ENCODE data around the gene TCF7L2. TPM values are rescaled to one million over a fixed set of nuclear protein-coding genes. Genes with fewer than 3 reads are reported as not detected.

Gene TCF7L2
- total RNA-seq, 1 experiment from 2014 or later, result 14.8 TPM

DNA sequence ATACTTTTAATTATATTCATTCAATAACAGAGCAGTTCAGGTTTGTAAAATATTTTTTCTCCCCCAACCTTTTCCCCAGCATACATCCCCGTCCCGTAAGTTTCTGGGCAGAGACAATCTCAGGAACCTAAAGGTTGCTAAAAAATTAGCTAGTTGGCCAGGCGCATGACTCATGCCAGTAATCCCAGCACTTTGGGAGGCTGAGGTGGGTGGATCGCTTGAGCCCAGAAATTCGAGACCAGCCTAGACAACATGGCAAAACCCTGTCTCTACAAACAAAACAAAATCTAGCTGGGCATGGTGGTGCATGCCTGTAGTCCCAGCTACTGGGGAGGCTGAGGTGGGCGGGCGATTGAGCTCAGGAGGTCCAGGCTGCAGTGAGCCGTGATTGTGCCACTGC lies 40.2 kb downstream of the TCF7L2 start:
- Histone ChIP-seq H3F3A (ENCODE audit: insufficient read depth, low read depth) (no peaks in the 10 kb centered on the region), H3K4me1 (replicated peaks; ENCODE audit: insufficient read depth) (no peaks in the 10 kb centered on the region), H3K9me2 (ENCODE audit: insufficient read depth) (no peaks in the 10 kb centered on the region), H3K79me2 (ENCODE audit: low read depth) (no peaks in the 10 kb centered on the region), H4K20me1 (ENCODE audit: insufficient read depth) (no peaks in the 10 kb centered on the region), H3K36me3 (ENCODE audit: low read depth) (no peaks in the 10 kb centered on the region), H3K4me2 (no peak overlapping the region), H3K27me3 (ENCODE audit: insufficient read depth, low read depth) (no peaks in the 10 kb centered on the region), H3K9me3 (ENCODE audit: insufficient read depth, low read depth) (no peaks in the 10 kb centered on the region), H2AFZ (no peak overlapping the region), H3K27ac (no peak overlapping the region), H3K4me3 (no peak overlapping the region)
- DNase-seq, result no peak
- no peak for TF ChIP-seq EZH2 (IDR thresholded peaks at IDR 0.05; ENCODE audit: low read depth)
- TF ChIP-seq, protein P1, sequence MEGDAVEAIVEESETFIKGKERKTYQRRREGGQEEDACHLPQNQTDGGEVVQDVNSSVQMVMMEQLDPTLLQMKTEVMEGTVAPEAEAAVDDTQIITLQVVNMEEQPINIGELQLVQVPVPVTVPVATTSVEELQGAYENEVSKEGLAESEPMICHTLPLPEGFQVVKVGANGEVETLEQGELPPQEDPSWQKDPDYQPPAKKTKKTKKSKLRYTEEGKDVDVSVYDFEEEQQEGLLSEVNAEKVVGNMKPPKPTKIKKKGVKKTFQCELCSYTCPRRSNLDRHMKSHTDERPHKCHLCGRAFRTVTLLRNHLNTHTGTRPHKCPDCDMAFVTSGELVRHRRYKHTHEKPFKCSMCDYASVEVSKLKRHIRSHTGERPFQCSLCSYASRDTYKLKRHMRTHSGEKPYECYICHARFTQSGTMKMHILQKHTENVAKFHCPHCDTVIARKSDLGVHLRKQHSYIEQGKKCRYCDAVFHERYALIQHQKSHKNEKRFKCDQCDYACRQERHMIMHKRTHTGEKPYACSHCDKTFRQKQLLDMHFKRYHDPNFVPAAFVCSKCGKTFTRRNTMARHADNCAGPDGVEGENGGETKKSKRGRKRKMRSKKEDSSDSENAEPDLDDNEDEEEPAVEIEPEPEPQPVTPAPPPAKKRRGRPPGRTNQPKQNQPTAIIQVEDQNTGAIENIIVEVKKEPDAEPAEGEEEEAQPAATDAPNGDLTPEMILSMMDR (conservative IDR thresholded peaks at IDR 0.05), result no peak
- BruUV-seq (replicated peaks), result no TSS peak
- ChIA-PET CTCF (no interaction called here), POLR2A (ENCODE audit: unreplicated experiment) (interaction anchor here (0.5 kb wide), 1 partner anchor 206 kb away, joined by 5 read pairs; no protein-coding TSS in a partner anchor)
- intact Hi-C loops (cut with micrococcal nuclease; ENCODE audit: unreplicated experiment), result no loop called here

DNA sequence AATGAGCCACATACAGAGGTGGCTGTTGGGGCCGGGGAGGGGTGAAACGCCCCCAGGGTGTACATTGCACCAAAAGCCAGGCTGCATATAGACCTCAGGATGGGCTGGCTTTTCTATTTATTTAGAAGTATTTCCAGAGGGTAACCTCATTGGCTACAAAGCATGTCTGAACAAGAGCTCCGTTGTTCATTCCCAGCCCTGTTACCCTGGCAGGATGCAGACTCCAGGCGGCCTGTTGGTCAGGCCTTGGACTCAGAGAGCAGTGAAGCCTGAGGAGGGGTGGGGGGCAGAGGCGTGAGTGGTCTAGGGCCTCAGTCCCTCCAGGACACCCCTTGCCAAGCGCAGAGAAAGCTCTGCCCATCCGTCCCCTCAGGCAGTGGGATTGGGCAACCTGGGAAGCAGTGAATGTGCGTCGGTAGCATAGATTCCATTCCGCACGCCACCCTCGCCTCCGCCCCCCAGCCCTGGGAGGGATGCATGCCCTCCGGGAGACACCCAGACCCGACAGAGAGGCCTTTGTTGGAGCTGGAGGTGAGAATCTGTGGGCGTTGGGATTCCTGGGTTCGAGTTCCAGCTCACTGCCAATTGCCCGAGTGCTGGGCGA lies 41.9 kb downstream of the TCF7L2 start:
- DNase-seq, result no peak
- CTCF ChIA-PET, result no interaction called here
- POLR2A ChIA-PET (ENCODE audit: unreplicated experiment), result no interaction called here
- H3K4me2 ChIP-seq, result no peak overlapping the region
- H2AFZ ChIP-seq, result no peak overlapping the region
- intact Hi-C loops (cut with micrococcal nuclease; ENCODE audit: unreplicated experiment), result no loop called here
- H3K27me3 ChIP-seq (ENCODE audit: insufficient read depth, low read depth), result no peaks in the 10 kb centered on the region
- no peaks in the 10 kb centered on the region for H4K20me1 ChIP-seq (ENCODE audit: insufficient read depth)
- H3F3A ChIP-seq (ENCODE audit: insufficient read depth, low read depth), result no peaks in the 10 kb centered on the region
- no peaks in the 10 kb centered on the region for H3K9me3 ChIP-seq (ENCODE audit: insufficient read depth, low read depth)
- H3K36me3 ChIP-seq (ENCODE audit: low read depth), result no peaks in the 10 kb centered on the region
- H3K4me1 ChIP-seq (replicated peaks; ENCODE audit: insufficient read depth), result no peaks in the 10 kb centered on the region
- H3K4me3 ChIP-seq, result no peak overlapping the region
- H3K9me2 ChIP-seq (ENCODE audit: insufficient read depth), result no peaks in the 10 kb centered on the region
- TF ChIP-seq EZH2 (IDR thresholded peaks at IDR 0.05; ENCODE audit: low read depth), result no peak
- TF ChIP-seq, protein P1 (conservative IDR thresholded peaks at IDR 0.05), result no peak
- BruUV-seq (replicated peaks), result no TSS peak
- H3K27ac ChIP-seq, result no peak overlapping the region
- no peaks in the 10 kb centered on the region for H3K79me2 ChIP-seq (ENCODE audit: low read depth)

DNA sequence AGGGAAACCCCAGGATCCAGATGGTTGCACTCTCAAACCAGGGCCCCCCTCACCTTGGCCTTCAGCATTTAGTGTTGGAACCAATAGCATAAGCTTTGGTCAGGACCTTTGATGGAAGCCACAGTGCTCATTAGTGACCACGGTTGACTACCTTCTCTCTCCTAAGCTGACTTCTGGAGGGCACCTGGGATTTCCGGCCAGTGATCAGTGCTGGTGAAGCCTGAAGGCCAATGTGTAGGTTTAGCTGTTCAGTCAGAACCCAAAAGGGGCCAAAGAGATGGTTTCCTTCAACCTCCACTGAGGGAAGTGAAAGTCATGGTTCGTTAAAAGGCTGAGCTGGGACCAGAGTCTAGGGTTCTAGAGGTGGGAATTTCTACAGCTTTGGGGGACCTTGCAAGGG lies 46.4 kb downstream of the TCF7L2 start:
- no peaks in the 10 kb centered on the region for H3K27me3 ChIP-seq (ENCODE audit: insufficient read depth, low read depth)
- no peaks in the 10 kb centered on the region for H4K20me1 ChIP-seq (ENCODE audit: insufficient read depth)
- H3K27ac ChIP-seq, result no peak overlapping the region
- H3K9me2 ChIP-seq (ENCODE audit: insufficient read depth), result no peaks in the 10 kb centered on the region
- no peaks in the 10 kb centered on the region for H3K4me1 ChIP-seq (replicated peaks; ENCODE audit: insufficient read depth)
- no peaks in the 10 kb centered on the region for H3K79me2 ChIP-seq (ENCODE audit: low read depth)
- H3K4me2 ChIP-seq, result no peak overlapping the region
- intact Hi-C loops (cut with micrococcal nuclease; ENCODE audit: unreplicated experiment), result no loop called here
- ChIA-PET CTCF (no interaction called here), POLR2A (ENCODE audit: unreplicated experiment) (no interaction called here)
- TF ChIP-seq EZH2 (IDR thresholded peaks at IDR 0.05; ENCODE audit: low read depth), result no peak
- TF ChIP-seq, protein P1 (conservative IDR thresholded peaks at IDR 0.05), result no peak
- BruUV-seq (replicated peaks), result no TSS peak
- H3K9me3 ChIP-seq (ENCODE audit: insufficient read depth, low read depth), result no peaks in the 10 kb centered on the region
- DNase-seq, result no peak
- H3K4me3 ChIP-seq, result no peak overlapping the region
- H2AFZ ChIP-seq, result no peak overlapping the region
- H3K36me3 ChIP-seq (ENCODE audit: low read depth), result no peaks in the 10 kb centered on the region
- no peaks in the 10 kb centered on the region for H3F3A ChIP-seq (ENCODE audit: insufficient read depth, low read depth)
